Right cardiac atrium (tissue), 5 donors: ENCODE data around the gene ZNF791. TPM values are rescaled to one million over a fixed set of nuclear protein-coding genes. Genes with fewer than 3 reads are reported as not detected.
"Not testable (repeated sequence)": the region's sequence is repeated elsewhere in the genome, so short reads cannot be mapped to it uniquely, and the experiment has no call there.

Experiments
- ATAC-seq, 2 donors: fragments of 200-7000 bp; cut with Tn5 transposase; one replicate each; pipeline versions ENCODE4 v1.8.0 to v1.9.1; 2020; ENCODE audit warnings: moderate library complexity in 2 of 2, mild to moderate bottlenecking in 1 of 2
- DNase-seq, 3 donors: peaks; one replicate each; pipeline ENCODE4 v3.0.0-alpha.2; 2020
- H3K27ac ChIP-seq: one replicate; pipeline ENCODE4 v1.5.1; 2013; ENCODE audit warnings: mild to moderate bottlenecking, low read length, control low read depth, moderate library complexity
- H3K27me3 ChIP-seq: one replicate; pipeline ENCODE4 v1.6.1; 2013; ENCODE audit not compliant: control insufficient read depth, insufficient read depth
- H3K4me1 ChIP-seq: one replicate; pipeline ENCODE4 v1.6.1; 2013; ENCODE audit warnings: low read length; ENCODE audit not compliant: control insufficient read depth, insufficient read depth
- H3K4me3 ChIP-seq: one replicate; pipeline ENCODE4 v1.5.1; 2013; ENCODE audit warnings: low read length, control low read depth
- H3K9me3 ChIP-seq: one replicate; pipeline ENCODE4 v1.6.1; 2013; ENCODE audit warnings: low read length; ENCODE audit not compliant: control insufficient read depth
- WGBS: extraction: QIAGEN DNeasy Blood & Tissue Kit; methylation state at CpG from one replicate; pipeline ENCODE4 v1.1.7; 2013; 5-methylcytosine and 5-hydroxymethylcytosine counted together
- intact Hi-C, 4 donors: fragments of 100-400 bp; cut with DNase I; formaldehyde crosslinking; loops; one replicate each; pipeline versions ENCODE4 v1.11.0 to v1.14.0; 2022 to 2023
- polyA plus RNA-seq: library from polyadenylated mRNA; stranded (reverse); fragments of 200-250 nt; gene quantifications from one replicate; pipeline ENCODE4 v1.2.3, GENCODE V29; 2013
- total RNA-seq, 4 donors: library from RNA; stranded (reverse); fragmentation: NEBNext Ultra II Directional; extraction: Animal tissue kit (Norgen Biotek cat#: 25700); gene quantifications; one replicate each; pipeline ENCODE4 v1.2.1, GENCODE V29; 2021
- donor health status: healthy with polysubstance abuse.
- donor health status: DM: no; HTN: yes; CAD: no.
- donor health status: DM: no; HTN: no; CAD: no.
- donor health status: DM: no; HTN: yes; CAD: no; lungs with severe emphysema.
- donor health status: DM: yes; HTN: yes; CAD: no.

The ZNF791 gene
- total and polyA plus RNA-seq, 5 donors, result 6.8 to 26.7 (median 20.8) TPM

GRCh38 chr19:12636631-12637030 lies 25.9 kb downstream of the ZNF791 start:
- Histone ChIP-seq H3K4me3 (no peak overlapping the region), H3K27ac (no peak overlapping the region), H3K9me3 (no peaks in the 10 kb centered on the region), H3K27me3 (no peaks in the 10 kb centered on the region), H3K4me1 (peaks cover 3% of the 10 kb centered on the region)
- ATAC-seq (no peak), DNase-seq (no peak)
- intact Hi-C loops, result no loop called here
- WGBS, result 84% methylated on average over 13 of the region's 13 CpGs

DNA sequence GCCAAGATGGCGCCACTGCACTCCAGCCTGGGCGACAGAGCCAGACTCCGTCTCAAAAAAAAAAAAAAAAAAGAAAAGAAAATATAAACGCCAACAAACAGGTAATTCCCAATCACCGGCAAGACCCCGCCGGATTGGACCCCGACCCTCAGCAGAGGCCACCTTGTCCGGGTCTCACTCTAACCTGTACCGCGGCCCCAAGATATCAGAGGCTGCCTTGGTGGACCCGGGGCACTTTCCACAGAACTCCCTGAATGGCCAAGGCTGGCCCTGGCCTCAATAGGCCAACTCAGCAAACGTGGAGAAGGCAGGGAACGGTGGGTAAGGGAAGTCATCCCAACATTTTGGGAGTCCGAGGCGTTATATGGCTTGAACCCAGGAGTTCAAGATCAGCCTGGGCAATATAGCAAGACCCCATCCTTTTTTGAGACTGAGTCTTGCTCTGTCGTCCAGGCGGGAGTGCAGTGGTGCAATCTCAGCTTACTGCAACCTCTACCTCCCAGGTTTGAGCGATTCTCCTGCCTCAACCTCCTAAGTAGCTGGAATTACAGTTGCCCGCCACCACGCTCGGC lies 28.0 kb downstream of the ZNF791 start:
- WGBS, result 95% methylated on average over 22 of the region's 22 CpGs
- peaks cover 3% of the 10 kb centered on the region for H3K4me1 ChIP-seq
- no peak for DNase-seq
- no peaks in the 10 kb centered on the region for H3K27me3 ChIP-seq
- intact Hi-C loops, result no loop called here
- no peak for ATAC-seq
- no peaks in the 10 kb centered on the region for H3K9me3 ChIP-seq
- H3K4me3 ChIP-seq, result no peak overlapping the region
- no peak overlapping the region for H3K27ac ChIP-seq

- intact Hi-C loops, result no loop called here
- no peaks in the 10 kb centered on the region for H3K9me3 ChIP-seq
- ATAC-seq, result peak; percentile 89 to 90
Observed at GRCh38 chr19:12639901-12640613, 29.3 kb downstream of the ZNF791 start.

GRCh38 chr19:12641456-12641855 lies 30.7 kb downstream of the ZNF791 start:
- DNase-seq (no peak), ATAC-seq (no peak)
- 66% methylated on average over 13 of the region's 13 CpGs for WGBS
- Histone ChIP-seq H3K4me3 (no peak overlapping the region), H3K27me3 (no peaks in the 10 kb centered on the region), H3K4me1 (peaks cover 3% of the 10 kb centered on the region), H3K27ac (no peak overlapping the region), H3K9me3 (no peaks in the 10 kb centered on the region)
- intact Hi-C loops, result no loop called here

More at GRCh38 chr19:12639901-12640613, 29.3 kb downstream of the ZNF791 start:
- H3K4me1 ChIP-seq, result peaks cover 3% of the 10 kb centered on the region
- 9% methylated on average over 39 of the region's 39 CpGs for WGBS
- H3K27me3 ChIP-seq, result no peaks in the 10 kb centered on the region
- H3K4me3 ChIP-seq, result peak overlapping the region; percentile 24
- DNase-seq, result peak; percentile 88 to 93 (median 92)
- H3K27ac ChIP-seq, result no peak overlapping the region

DNA sequence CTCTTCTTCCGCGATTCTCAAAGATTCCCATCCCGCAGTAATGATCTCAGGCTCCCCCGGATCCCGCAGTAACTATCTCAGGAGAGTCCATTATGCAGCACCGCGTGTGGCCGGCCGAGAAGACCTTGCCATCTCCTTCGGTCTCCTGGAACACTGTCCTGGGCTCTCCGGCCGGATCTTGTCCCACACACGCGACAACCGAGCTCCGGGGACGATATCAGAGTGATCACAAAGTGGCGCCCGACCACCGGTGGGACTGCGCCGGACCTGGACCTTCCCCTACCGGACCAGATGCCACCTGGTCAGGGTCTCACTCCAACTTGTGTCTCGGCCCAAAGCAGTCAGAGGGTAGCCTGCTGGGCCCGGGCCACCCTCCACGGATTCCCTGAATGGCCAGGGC lies 31.8 kb downstream of the ZNF791 start:
- no peak for ATAC-seq
- H3K27ac ChIP-seq, result no peak overlapping the region
- WGBS, result 92% methylated on average over 26 of the region's 26 CpGs
- intact Hi-C loops, result no loop called here
- no peak overlapping the region for H3K4me3 ChIP-seq
- peaks cover 3% of the 10 kb centered on the region for H3K4me1 ChIP-seq
- H3K27me3 ChIP-seq, result no peaks in the 10 kb centered on the region
- H3K9me3 ChIP-seq, result no peaks in the 10 kb centered on the region
- no peak for DNase-seq

DNA sequence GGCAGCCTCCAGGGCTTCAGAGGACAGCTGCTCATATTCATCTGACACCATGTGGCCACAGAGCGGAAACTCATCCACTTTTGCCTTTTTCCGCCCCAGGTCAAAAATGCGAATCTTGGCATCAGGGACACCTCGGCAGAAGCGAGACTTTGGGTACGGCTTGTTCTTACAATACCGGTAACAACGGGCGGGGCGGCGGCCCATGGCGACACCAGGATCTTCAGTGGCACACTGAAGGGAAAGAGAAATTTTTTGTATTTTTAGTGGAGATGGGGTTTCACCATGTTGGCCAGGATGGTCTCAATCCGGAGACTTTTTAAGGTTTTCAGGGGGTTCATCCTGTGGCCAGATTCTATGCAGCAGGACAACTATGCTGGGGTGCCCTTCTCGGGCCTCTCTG lies 33.0 kb downstream of the ZNF791 start:
- H3K4me3 ChIP-seq, intact Hi-C loops, H3K27me3 ChIP-seq, H3K27ac ChIP-seq, ATAC-seq, H3K9me3 ChIP-seq, DNase-seq, H3K4me1 ChIP-seq: not testable (repeated sequence)
- 96% methylated on average over 14 of the region's 14 CpGs for WGBS

DNA sequence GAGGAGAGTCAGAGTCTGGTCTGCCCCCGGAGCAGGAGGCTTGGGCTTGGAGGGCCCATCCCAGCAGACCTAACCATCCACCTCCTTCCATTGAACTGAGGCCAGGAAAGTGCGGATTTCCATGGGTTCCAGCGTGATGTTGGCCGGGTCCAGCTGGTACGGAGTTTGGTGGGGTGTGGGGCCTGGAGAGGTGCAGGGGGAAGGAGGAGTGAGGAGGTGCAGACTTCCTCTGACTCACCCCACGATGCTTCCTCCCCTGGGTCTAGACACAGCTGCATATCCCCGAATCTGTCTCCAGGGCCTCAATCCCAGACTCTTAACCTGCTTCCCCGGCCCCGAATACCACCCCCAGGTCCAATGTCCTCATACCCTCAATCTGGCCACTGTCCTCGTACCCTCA lies 35.8 kb downstream of the ZNF791 start:
- ATAC-seq (no peak), DNase-seq (no peak)
- H3K27me3 ChIP-seq, result no peaks in the 10 kb centered on the region
- no peak overlapping the region for H3K27ac ChIP-seq
- H3K9me3 ChIP-seq, result no peaks in the 10 kb centered on the region
- H3K4me1 ChIP-seq, result peaks cover 4% of the 10 kb centered on the region
- no peak overlapping the region for H3K4me3 ChIP-seq
- intact Hi-C loops, result no loop called here
- 83% methylated on average over 10 of the region's 10 CpGs for WGBS

- Histone ChIP-seq H3K4me1 (peaks cover 4% of the 10 kb centered on the region), H3K27me3 (no peaks in the 10 kb centered on the region), H3K27ac (no peak overlapping the region), H3K9me3 (no peaks in the 10 kb centered on the region), H3K4me3 (no peak overlapping the region)
- DNase-seq (no peak), ATAC-seq (no peak)
- intact Hi-C loops, result no loop called here
- WGBS, result 81% methylated on average over 8 of the region's 8 CpGs
Observed at GRCh38 chr19:12647047-12647446, 36.3 kb downstream of the ZNF791 start.

- ATAC-seq (peak; percentile 87 to 95), DNase-seq (peak; percentile 78 to 89 (median 83))
- Histone ChIP-seq H3K27me3 (no peaks in the 10 kb centered on the region), H3K4me1 (peaks cover 4% of the 10 kb centered on the region), H3K9me3 (no peaks in the 10 kb centered on the region), H3K27ac (no peak overlapping the region), H3K4me3 (peak overlapping the region; percentile 36)
- 12% methylated on average over 31 of the region's 31 CpGs for WGBS
- intact Hi-C loops, result no loop called here
Observed at GRCh38 chr19:12647490-12648071, 36.9 kb downstream of the ZNF791 start.

- no peaks in the 10 kb centered on the region for H3K9me3 ChIP-seq
- H3K4me1 ChIP-seq, result peaks cover 4% of the 10 kb centered on the region
- H3K4me3 ChIP-seq, result peak overlapping the region; percentile 36
- intact Hi-C loops, result no loop called here
- no peak overlapping the region for H3K27ac ChIP-seq
- no peaks in the 10 kb centered on the region for H3K27me3 ChIP-seq
- peak; percentile 49 to 60 for ATAC-seq
- peak in 1 of 3 donors; percentile 68 for DNase-seq
- 11% methylated on average over 29 of the region's 29 CpGs for WGBS
Observed at GRCh38 chr19:12648088-12648487, 37.4 kb downstream of the ZNF791 start.

GRCh38 chr19:12649941-12650340 lies 39.2 kb downstream of the ZNF791 start:
- DNase-seq (no peak), ATAC-seq (no peak)
- Histone ChIP-seq H3K27ac (no peak overlapping the region), H3K4me1 (peaks cover 4% of the 10 kb centered on the region), H3K27me3 (no peaks in the 10 kb centered on the region), H3K4me3 (no peak overlapping the region), H3K9me3 (no peaks in the 10 kb centered on the region)
- intact Hi-C loops, result no loop called here
- 96% methylated on average over 10 of the region's 10 CpGs for WGBS
